Measurements from ENCODE around the gene PRM1. TPM values are rescaled to one million over a fixed set of nuclear protein-coding genes. Genes with fewer than 3 reads are reported as not detected.

Gene PRM1
- total and polyA plus RNA-seq, 2 of the 13 experiments (the other 11 are each of a cell fraction or from before 2014, with no cell fraction given) = not detected

GRCh38 chr16:11253995-11254912, 26.9 kb downstream of the PRM1 start (continued):
- no peak for TF ChIP-seq ZNF646 (CRISPR knock-in tag; IDR thresholded peaks at IDR 0.05)
- TF ChIP-seq ZNF629 (CRISPR knock-in tag; conservative IDR thresholded peaks at IDR 0.05) = peak; percentile 75
- no peak for TF ChIP-seq ZSCAN20 (CRISPR knock-in tag; IDR thresholded peaks at IDR 0.05; ENCODE audit: borderline replicate concordance)
- TF ChIP-seq ARNTL (CRISPR knock-in tag; IDR thresholded peaks at IDR 0.05) = peak; percentile 16; the same call in 1 of the 2 replicates
- TF ChIP-seq ZMYM3 (CRISPR knock-in tag; IDR thresholded peaks at IDR 0.05) = 0 out of 2 replicates have a peak, but pooled peaks have one; percentile 13
- no peak for TF ChIP-seq GPBP1L1 (CRISPR knock-in tag; IDR thresholded peaks at IDR 0.05)
- no peak for TF ChIP-seq PREB (CRISPR knock-in tag; IDR thresholded peaks at IDR 0.05)
- no peak for TF ChIP-seq ZNF335 (CRISPR knock-in tag; IDR thresholded peaks at IDR 0.05)
- TF ChIP-seq CBFB (CRISPR knock-in tag; IDR thresholded peaks at IDR 0.05) = no peak
- TF ChIP-seq ZNF143 (CRISPR knock-in tag; IDR thresholded peaks at IDR 0.05) = no peak
- TF ChIP-seq TCF12 (IDR thresholded peaks at IDR 0.05) = no peak
- 0 out of 2 replicates have a peak, but pooled peaks have one; percentile 34 for TF ChIP-seq TCF12 (CRISPR knock-in tag; IDR thresholded peaks at IDR 0.05)
- no peak for TF ChIP-seq YY1 (IDR thresholded peaks at IDR 0.05; ENCODE audit: insufficient read depth, insufficient replicate concordance, low read depth, low read length)
